ENCODE results near the gene INPP5F. TPM values are rescaled to one million over a fixed set of nuclear protein-coding genes. Genes with fewer than 3 reads are reported as not detected.
A peak's percentile ranks its signal among the peaks of the same experiment; 100 is the strongest.

The INPP5F gene
- polyA plus RNA-seq, 1 experiment: 4.1 TPM

- no peak for TF ChIP-seq CTCF (IDR thresholded peaks at IDR 0.05; ENCODE audit: insufficient read depth, low read depth, low read length)
- ChIA-PET POLR2A (no interaction called here), CTCF (no interaction called here)
- H3K4me3 ChIP-seq (ENCODE audit: low read depth, low read length): no peak overlapping the region
- no peaks in the 10 kb centered on the region; the same call in 1 of the 2 replicates for H3K36me3 ChIP-seq (ENCODE audit: control insufficient read depth, insufficient read depth, low read length)
- no peaks in the 10 kb centered on the region for H3K27me3 ChIP-seq (ENCODE audit: control insufficient read depth, insufficient read depth, low read length)
- no peak for DNase-seq (ENCODE audit: low read depth)
These were observed 89.8 kb downstream of the INPP5F start for GRCh38 chr10:119815671-119816070.

- H3K36me3 ChIP-seq (ENCODE audit: control insufficient read depth, insufficient read depth, low read length): no peaks in the 10 kb centered on the region; the same call in 1 of the 2 replicates
- ChIA-PET CTCF (interaction anchor here (0.6 to 2.1 kb wide), 5 partner anchors 10 to 67 kb away, joined by 3 to 6 read pairs (median 3); no protein-coding TSS in a partner anchor), POLR2A (no interaction called here)
- no peak for TF ChIP-seq CTCF (IDR thresholded peaks at IDR 0.05; ENCODE audit: insufficient read depth, low read depth, low read length)
- H3K27me3 ChIP-seq (ENCODE audit: control insufficient read depth, insufficient read depth, low read length): no peaks in the 10 kb centered on the region
- H3K4me3 ChIP-seq (ENCODE audit: low read depth, low read length): peak overlapping the region; percentile 38
- no peak for DNase-seq (ENCODE audit: low read depth)
These were observed 92.4 kb downstream of the INPP5F start for GRCh38 chr10:119817991-119818888.

- no peak for TF ChIP-seq CTCF (IDR thresholded peaks at IDR 0.05; ENCODE audit: insufficient read depth, low read depth, low read length)
- H3K27me3 ChIP-seq (ENCODE audit: control insufficient read depth, insufficient read depth, low read length): no peaks in the 10 kb centered on the region
- ChIA-PET CTCF (interaction anchor here (0.6 to 2.1 kb wide), 5 partner anchors 10 to 49 kb away, joined by 3 to 6 read pairs (median 5); no protein-coding TSS in a partner anchor), POLR2A (no interaction called here)
- peak overlapping the region; percentile 38 for H3K4me3 ChIP-seq (ENCODE audit: low read depth, low read length)
- no peak for DNase-seq (ENCODE audit: low read depth)
- no peaks in the 10 kb centered on the region; the same call in 1 of the 2 replicates for H3K36me3 ChIP-seq (ENCODE audit: control insufficient read depth, insufficient read depth, low read length)
These were observed 93.0 kb downstream of the INPP5F start for GRCh38 chr10:119818889-119819270.

- Histone ChIP-seq H3K27me3 (ENCODE audit: control insufficient read depth, insufficient read depth, low read length) (no peaks in the 10 kb centered on the region), H3K36me3 (ENCODE audit: control insufficient read depth, insufficient read depth, low read length) (no peaks in the 10 kb centered on the region), H3K4me3 (ENCODE audit: low read depth, low read length) (no peak overlapping the region)
- ChIA-PET CTCF (interaction anchor here (0.6 to 1.3 kb wide), 2 partner anchors 39 to 70 kb away, joined by 3 read pairs; no protein-coding TSS in a partner anchor), POLR2A (no interaction called here)
- no peak for DNase-seq (ENCODE audit: low read depth)
- no peak for TF ChIP-seq CTCF (IDR thresholded peaks at IDR 0.05; ENCODE audit: insufficient read depth, low read depth, low read length)
These were observed 95.3 kb downstream of the INPP5F start for GRCh38 chr10:119821182-119821581.

- ChIA-PET CTCF (interaction anchor here (1.2 kb wide), 1 partner anchor 35 kb away, joined by 3 read pairs; no protein-coding TSS in a partner anchor), POLR2A (no interaction called here)
- H3K4me3 ChIP-seq (ENCODE audit: low read depth, low read length): no peak overlapping the region
- TF ChIP-seq CTCF (IDR thresholded peaks at IDR 0.05; ENCODE audit: insufficient read depth, low read depth, low read length): no peak
- H3K36me3 ChIP-seq (ENCODE audit: control insufficient read depth, insufficient read depth, low read length): peaks cover 3% of the 10 kb centered on the region; the same call in 1 of the 2 replicates
- no peaks in the 10 kb centered on the region for H3K27me3 ChIP-seq (ENCODE audit: control insufficient read depth, insufficient read depth, low read length)
- DNase-seq (ENCODE audit: low read depth): no peak
These were observed 98.4 kb downstream of the INPP5F start for GRCh38 chr10:119824299-119824698.
